ENCODE results near the gene SEMA6B. TPM values are rescaled to one million over a fixed set of nuclear protein-coding genes. Genes with fewer than 3 reads are reported as not detected.
"Not testable (repeated sequence)": the region's sequence is repeated elsewhere in the genome, so short reads cannot be mapped to it uniquely, and the experiment has no call there.

The SEMA6B gene, protein sequence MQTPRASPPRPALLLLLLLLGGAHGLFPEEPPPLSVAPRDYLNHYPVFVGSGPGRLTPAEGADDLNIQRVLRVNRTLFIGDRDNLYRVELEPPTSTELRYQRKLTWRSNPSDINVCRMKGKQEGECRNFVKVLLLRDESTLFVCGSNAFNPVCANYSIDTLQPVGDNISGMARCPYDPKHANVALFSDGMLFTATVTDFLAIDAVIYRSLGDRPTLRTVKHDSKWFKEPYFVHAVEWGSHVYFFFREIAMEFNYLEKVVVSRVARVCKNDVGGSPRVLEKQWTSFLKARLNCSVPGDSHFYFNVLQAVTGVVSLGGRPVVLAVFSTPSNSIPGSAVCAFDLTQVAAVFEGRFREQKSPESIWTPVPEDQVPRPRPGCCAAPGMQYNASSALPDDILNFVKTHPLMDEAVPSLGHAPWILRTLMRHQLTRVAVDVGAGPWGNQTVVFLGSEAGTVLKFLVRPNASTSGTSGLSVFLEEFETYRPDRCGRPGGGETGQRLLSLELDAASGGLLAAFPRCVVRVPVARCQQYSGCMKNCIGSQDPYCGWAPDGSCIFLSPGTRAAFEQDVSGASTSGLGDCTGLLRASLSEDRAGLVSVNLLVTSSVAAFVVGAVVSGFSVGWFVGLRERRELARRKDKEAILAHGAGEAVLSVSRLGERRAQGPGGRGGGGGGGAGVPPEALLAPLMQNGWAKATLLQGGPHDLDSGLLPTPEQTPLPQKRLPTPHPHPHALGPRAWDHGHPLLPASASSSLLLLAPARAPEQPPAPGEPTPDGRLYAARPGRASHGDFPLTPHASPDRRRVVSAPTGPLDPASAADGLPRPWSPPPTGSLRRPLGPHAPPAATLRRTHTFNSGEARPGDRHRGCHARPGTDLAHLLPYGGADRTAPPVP
- 4.5 and 5.7 TPM in 2 replicates for total RNA-seq (2014; rRNA removed; shearing (Covaris generic); ENCODE audit: low replicate concordance)

DNA sequence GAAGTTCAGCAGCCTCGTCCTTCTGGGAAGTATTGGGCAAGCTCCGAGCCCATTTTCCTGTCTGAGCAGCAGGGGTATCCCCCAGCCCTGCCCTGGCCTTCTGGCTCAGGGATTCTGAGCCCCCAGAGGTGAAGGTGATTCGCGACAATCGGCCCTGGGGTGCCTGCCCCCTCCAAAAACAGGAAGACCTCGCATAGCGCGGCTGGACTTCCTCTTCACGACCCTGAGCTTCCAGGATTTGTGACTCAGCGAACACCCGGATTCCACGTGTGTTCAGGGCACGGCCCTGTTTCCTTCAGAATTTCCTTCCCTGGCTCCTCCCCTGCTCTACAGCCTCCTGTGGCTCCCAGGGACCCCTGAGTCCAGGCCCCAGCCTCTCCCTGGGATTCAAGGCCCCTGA, at the start of gene SEMA6B:
TSS of gene SEMA6B (minus strand) at position 116 of the 400 bp plus-strand sequence. CDS start 1,227 bp downstream, outside the sequence.
- no peaks in the 10 kb centered on the region for H3K36me3 ChIP-seq
- H3K4me3 ChIP-seq: no peak within 1 kb of the TSS
- H3K9me3 ChIP-seq: no peaks in the 10 kb centered on the region
- DNase-seq: no peak
- no peaks in the 10 kb centered on the region for H3K27me3 ChIP-seq

DNA sequence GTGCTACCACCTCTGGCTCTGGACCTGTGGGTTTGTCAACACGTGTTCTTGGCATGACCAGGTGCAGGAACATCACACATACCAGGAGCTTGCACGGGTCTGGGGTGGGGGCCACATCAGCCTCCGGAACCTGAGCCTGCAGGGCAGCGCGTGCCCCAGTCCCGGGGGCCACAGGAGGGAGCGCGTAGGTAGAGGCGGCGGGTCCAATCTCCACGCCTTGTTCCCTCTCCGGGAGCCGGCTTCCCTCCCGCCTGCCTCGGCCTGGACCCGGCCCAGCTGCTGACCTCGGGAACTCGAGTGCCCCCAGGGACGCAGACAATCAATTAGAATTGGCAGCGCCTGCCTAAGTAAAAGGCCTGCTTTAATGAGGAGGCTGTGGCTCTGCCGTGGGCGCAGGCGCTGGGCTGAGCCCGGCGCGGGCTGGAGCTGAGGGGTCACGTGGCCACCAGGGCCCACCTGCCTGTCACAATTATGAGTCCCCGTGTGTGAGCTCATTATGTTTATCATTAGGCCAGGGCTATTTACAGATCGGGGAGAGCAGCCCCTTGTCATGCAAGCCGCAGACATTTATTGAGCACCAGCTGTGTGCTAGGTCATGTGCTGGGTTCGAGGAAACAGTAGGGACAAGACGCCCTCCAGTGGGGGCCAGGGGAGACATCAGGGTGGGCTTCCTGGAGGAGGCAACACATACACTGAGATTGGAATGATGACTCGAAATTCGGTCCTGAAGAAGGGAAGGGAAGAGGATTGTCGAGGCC, 47.6 kb upstream of the SEMA6B start:
- Histone ChIP-seq H3K9me3 (no peaks in the 10 kb centered on the region), H3K27me3 (no peaks in the 10 kb centered on the region), H3K4me3 (no peak overlapping the region), H3K36me3 (no peaks in the 10 kb centered on the region)
- no peak for DNase-seq

DNA sequence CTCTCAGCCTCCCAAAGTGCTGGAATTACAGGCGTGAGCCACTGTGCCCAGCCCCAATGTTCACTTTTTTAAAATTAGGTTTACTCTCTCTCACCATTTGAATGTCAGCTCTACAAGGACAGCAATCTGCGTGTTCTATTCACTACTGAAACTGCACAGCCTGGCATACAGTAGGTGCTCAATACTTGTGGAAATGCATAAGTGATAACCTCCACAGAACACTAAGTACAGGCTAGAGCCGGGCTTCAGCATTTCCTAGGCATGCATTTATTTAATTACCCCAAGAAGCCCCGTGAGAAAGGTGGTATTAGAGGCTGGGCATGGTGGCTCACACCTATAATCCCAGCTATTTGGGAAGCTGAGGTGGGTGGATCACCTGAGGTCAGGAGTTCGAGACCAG, 46.7 kb upstream of the SEMA6B start:
- DNase-seq: no peak

DNA sequence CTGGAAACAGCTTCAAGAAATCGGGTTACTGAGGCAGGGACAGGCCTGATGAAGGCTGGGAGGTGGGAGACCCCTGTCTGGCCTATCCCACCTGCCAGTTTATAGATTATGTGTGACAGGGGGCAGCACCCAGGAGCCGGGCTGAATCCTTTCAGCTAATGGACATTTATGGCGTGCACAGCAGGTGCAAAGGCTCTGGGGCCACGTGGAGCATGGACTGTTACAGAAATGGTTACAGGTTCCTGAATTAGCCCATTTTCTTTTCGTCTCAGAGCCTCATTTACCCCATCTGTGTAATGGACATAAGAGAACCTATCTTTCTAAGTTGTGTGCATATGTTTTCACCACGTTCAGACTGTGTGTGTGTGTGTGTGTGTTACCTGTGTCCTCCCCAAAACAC, 45.4 kb upstream of the SEMA6B start:
- Histone ChIP-seq H3K4me3 (no peak overlapping the region), H3K36me3 (no peaks in the 10 kb centered on the region), H3K9me3 (no peaks in the 10 kb centered on the region), H3K27me3 (no peaks in the 10 kb centered on the region)
- DNase-seq: no peak

More for the DNA sequence above, 46.7 kb upstream of the SEMA6B start:
- no peaks in the 10 kb centered on the region for H3K27me3 ChIP-seq
- no peak overlapping the region for H3K4me3 ChIP-seq
- H3K36me3 ChIP-seq: no peaks in the 10 kb centered on the region
- H3K9me3 ChIP-seq: no peaks in the 10 kb centered on the region

DNA sequence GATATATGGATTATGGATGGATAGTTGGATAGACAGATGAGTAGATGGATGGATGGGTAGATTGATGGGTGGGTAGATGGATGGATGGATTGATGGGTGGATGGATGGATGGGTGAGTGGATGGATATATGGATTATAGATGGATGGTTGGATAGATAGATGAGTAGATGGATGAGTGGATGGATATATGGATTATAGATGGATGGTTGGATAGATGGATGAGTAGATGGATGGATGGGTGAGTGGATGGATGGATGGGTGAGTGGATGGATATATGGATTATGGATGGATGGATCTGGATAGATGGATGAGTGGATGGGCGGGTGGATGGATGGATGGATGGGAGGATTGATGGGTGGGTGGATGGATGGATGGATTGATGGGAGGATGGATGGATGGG, 43.4 kb upstream of the SEMA6B start:
- H3K36me3 ChIP-seq: no peaks in the 10 kb centered on the region
- no peak for DNase-seq
- H3K9me3 ChIP-seq: no peaks in the 10 kb centered on the region
- H3K4me3 ChIP-seq: no peak overlapping the region
- no peaks in the 10 kb centered on the region for H3K27me3 ChIP-seq

DNA sequence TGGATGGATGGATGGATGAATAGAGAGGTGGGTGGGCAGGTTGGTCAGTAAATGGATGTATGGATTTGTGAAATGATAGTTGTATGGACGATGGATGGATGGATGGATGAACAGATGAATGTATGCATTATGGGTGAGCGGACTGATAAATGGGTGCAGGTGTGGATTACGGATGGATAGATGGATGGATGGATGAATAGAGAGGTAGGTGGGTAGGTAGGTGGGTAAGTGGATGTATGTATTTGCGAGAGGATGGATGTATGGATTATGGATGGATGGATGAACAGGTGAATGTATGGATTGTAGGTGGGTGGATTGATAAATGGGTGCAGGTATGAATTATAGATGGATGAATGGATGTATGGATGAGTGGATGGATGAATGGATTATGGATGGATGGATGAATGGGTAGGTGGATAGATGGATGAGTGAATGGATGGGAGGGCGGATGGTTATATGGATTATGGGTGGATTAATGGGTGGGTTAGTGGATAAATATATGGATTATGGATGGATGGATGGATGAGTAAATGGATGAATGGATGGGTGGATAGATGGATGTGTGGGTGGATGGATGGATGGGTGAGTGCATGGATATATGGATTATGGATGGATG, 42.8 kb upstream of the SEMA6B start:
- H3K9me3 ChIP-seq: no peaks in the 10 kb centered on the region
- H3K4me3 ChIP-seq: no peak overlapping the region
- no peaks in the 10 kb centered on the region for H3K27me3 ChIP-seq
- DNase-seq: no peak
- no peaks in the 10 kb centered on the region for H3K36me3 ChIP-seq

DNA sequence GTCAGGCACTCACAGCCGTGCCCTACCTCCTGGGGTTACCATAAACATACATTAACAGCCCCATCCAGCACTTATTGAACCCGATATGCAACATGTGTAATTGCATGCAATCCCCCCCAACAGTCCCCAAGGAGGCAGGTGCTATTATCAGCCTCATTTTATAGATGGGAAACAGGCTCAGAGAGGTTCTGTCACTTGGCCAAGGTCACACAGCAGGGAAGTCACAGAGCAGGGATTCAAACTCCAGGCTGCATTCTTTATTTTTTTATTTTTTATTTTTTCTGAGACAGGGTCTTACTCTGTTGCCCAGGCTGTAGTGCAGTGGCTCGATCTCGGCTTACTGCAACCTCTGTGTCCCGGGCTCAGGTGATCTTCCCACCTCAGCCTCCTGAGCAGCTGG, 41.4 kb upstream of the SEMA6B start:
- Histone ChIP-seq H3K27me3 (no peaks in the 10 kb centered on the region), H3K36me3 (no peaks in the 10 kb centered on the region), H3K9me3 (no peaks in the 10 kb centered on the region), H3K4me3 (no peak overlapping the region)
- DNase-seq: no peak

DNA sequence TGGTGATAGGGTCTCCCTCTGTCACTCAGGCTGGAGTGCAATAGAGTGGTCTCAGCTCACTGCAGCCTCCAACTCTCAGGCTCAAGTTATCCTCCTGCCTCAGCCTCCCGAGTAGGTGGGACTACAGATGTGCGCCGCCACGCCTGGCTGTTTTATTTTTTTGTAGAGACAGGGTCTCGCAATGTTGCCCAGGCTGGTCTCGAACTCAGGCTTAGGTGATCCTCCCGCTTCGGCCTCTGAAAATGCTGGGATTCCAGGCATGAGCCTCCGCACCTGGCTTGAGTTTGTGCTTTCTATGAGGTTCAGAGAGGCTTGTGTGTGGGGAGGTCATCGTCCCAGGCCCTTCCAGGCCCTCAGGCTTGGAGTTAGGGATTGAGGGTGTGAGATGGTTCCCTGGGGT, 40.6 kb upstream of the SEMA6B start:
- no peaks in the 10 kb centered on the region for H3K36me3 ChIP-seq
- no peaks in the 10 kb centered on the region for H3K27me3 ChIP-seq
- no peak overlapping the region for H3K4me3 ChIP-seq
- no peak for DNase-seq
- no peaks in the 10 kb centered on the region for H3K9me3 ChIP-seq

DNA sequence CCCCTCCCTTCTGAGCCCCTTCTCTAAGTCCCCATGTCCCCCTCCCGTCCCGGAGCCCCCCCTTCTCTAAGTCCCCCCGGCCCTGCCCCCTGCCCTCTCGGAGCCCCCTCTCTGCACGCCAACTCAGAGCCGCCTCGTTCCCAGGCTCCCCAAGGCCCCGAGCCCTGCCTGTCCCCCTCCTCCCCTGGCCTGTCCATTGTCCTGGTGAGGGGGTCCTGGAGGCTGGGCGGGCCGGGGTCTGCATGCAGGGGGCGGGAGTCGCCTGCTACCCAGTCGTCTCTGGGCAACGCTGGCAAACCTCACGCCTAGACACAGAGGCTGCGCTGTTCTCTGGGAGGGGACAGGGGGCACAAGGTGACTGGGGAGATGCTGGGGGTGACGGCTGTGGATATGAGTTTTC, 39.2 kb upstream of the SEMA6B start:
- H3K4me3 ChIP-seq: no peak overlapping the region
- H3K9me3 ChIP-seq: no peaks in the 10 kb centered on the region
- no peaks in the 10 kb centered on the region for H3K36me3 ChIP-seq
- no peak for DNase-seq
- H3K27me3 ChIP-seq: no peaks in the 10 kb centered on the region

DNA sequence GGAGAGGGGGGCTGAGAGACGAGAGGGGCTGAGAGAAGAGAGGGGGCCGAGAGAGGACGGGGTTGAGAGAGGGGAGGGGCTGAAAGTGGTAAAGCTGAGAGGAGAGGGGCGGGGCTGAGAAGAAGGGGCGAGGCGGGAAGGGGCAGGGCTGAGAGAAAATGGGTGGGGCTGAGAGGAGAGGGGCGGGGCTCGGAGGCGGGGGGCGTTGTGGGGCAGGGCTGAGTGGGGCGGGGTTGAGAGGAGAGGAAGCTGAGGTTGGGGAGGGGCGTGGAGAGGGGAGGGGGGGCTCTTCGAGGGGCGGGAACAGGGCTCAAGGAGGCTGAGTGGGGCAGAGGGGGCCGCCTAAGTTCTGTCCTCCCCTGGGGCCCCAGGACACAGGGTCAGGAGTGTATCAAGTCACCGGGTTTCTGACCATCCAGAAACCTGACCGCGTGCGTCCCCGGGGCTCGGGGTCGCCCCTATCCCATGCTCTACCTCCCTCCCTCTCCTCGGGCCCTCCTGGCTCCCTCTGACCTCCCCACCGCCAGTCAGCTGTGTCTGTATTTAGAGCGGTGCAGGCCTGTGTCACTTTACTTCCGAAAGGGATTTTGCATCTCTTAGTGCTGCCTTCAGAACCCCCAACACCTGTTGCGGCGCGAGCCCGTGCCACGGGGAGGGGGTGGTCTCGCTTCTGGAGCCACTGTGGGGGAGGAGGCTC, 38.6 kb upstream of the SEMA6B start:
- H3K36me3 ChIP-seq: no peaks in the 10 kb centered on the region
- DNase-seq: peak; percentile 54
- no peak overlapping the region for H3K4me3 ChIP-seq
- no peaks in the 10 kb centered on the region for H3K9me3 ChIP-seq
- no peaks in the 10 kb centered on the region for H3K27me3 ChIP-seq

DNA sequence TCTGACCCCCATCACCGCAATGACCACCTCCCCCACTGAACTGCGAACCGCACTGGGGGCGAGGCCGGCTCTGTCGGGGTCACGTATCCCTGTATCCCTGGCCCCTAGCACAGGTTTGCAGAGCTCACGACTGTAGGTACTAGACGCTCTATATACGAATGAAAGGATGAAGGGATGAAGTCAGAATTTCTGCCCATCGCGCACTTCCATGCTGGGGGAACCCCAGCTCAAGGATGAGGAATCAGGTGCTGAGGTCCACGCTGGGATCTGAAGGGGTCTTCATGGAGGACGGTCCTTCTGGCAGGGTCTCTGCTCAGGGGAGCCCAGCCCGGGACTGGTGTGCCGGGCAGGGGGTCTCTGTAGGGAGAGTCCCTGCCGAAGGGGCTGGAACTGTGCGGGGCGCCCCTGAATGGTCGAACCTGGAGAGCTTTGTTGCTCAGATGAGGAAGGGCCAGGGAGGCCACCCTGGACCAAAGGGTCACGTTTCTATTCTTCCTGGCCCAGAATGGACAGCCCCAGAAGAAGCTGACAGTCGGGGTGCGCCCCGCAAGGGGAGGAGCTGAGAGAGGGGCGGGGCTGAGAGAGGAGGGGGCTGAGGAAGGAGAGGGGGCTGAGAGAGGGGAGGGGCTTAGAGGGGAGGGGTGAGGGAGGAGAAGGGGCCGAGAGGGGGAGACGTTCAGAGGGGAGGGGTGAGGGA, 37.9 kb upstream of the SEMA6B start:
- H3K36me3 ChIP-seq: no peaks in the 10 kb centered on the region
- no peaks in the 10 kb centered on the region for H3K27me3 ChIP-seq
- H3K4me3 ChIP-seq: no peak overlapping the region
- no peaks in the 10 kb centered on the region for H3K9me3 ChIP-seq
- no peak for DNase-seq

DNA sequence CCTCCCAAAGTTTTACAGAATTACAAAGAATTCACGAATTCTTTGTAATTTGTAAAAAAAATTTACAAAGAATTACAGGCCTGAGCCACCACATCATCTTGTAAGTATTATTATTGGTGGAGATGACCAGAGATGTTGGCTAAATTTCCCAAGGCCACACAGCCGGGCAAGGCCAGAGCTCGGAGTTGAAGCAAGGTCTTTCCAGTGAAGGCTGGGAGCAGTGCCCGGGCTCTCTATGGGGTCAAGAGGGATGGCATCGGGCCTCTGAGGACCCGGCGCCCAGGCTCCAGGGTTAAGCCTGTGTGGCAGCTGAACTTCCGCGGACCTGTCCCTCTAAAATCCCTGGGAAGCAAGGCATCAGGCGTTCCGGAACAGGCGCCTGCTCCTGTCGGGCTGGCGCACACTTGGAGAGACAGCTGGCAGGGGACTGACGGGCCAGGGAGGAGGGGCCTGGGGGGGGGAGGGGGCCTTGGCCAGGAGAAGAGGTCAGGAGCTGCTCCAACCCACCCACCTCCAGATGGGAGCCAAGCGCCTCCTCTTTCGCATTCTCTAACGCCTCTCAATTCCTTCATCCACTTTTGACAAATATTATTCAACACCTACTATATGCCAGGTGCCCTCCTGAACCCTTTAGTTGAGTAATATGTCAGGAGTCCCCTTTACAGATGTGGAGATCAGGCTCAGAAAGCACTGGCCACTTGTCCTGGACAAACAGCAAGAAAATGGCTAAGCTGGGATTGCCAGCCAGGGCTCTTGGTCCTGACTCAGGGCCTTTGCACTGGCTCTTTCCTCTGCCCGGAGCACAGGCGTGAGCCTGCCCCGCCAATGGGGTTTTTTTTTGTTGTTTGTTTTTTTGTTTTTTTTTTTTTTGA, 36.8 kb upstream of the SEMA6B start:
- H3K27me3 ChIP-seq: no peaks in the 10 kb centered on the region
- H3K4me3 ChIP-seq: no peak overlapping the region
- no peaks in the 10 kb centered on the region for H3K9me3 ChIP-seq
- H3K36me3 ChIP-seq: no peaks in the 10 kb centered on the region
- DNase-seq: no peak

DNA sequence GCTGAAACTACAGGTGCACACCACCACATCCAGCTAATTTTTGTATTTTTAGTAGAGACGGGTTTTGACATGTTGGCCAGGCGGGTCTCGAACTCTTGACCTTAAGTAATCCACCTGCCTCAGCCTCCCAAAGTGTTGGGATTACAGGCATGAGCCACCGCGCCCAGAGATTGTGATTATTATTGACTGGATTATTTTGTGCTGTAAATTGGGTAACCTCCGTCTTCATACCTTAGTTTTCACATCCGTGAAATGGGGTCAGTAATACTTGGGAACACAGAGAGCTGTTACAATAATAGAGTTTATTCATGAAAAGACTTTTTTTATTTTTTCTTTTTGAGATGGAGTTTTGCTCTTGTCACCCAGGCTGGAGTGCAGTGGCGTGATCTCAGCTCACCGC, 35.7 kb upstream of the SEMA6B start:
- not testable (repeated sequence) for H3K27me3 ChIP-seq, H3K36me3 ChIP-seq, H3K4me3 ChIP-seq, H3K9me3 ChIP-seq, DNase-seq

DNA sequence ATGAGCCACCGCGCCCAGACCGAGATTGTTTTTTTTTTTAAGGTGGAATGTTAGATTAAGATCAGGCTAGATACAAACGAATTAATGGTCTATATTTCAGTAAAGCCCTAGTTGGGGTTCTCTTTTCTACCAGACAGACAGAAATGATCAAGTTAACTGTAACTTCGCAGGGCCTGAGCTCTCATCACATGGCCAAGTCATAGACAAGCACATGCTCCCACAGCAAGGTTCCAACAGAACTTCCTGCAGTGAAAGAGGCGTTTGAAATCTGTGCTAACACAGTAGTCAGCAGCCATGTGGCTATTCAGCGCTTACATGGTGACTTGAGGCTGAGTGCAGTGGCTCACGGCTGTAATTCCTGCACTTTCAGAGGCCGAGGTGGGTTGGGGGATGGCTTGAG, 34.7 kb upstream of the SEMA6B start:
- DNase-seq: no peak
- Histone ChIP-seq H3K9me3 (no peaks in the 10 kb centered on the region), H3K4me3 (no peak overlapping the region), H3K36me3 (no peaks in the 10 kb centered on the region), H3K27me3 (no peaks in the 10 kb centered on the region)

DNA sequence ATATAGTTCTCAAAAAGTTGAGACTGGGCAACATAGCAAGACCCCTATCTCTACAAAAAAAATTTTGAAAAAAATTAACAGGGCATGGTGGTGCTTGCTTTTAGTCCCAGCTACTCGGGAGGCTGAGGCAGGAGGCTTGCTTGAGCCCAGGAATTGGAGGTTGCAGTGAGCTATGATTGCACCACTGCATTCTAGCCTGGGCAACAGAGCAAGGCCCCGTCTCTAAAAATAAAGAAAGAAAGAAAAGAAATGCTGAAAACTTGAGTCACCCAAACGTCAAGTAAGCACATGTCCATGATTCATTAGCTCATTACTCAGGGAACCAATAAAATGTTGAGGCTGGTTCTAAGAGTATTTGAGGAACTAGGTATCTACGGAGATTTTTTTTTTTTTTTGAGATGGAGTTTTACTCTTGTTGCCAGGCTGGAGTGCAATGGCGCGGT, 33.9 kb upstream of the SEMA6B start:
- no peaks in the 10 kb centered on the region for H3K9me3 ChIP-seq
- no peaks in the 10 kb centered on the region for H3K27me3 ChIP-seq
- DNase-seq: no peak
- no peaks in the 10 kb centered on the region for H3K36me3 ChIP-seq
- H3K4me3 ChIP-seq: no peak overlapping the region

Data from MG63 (cell line).